ENCODE results near the gene SLC12A2. TPM values are rescaled to one million over a fixed set of nuclear protein-coding genes. Genes with fewer than 3 reads are reported as not detected.

Gene SLC12A2
- total and polyA plus RNA-seq, 12 donors: 5.6 to 82.6 (median 52.9) TPM

DNA sequence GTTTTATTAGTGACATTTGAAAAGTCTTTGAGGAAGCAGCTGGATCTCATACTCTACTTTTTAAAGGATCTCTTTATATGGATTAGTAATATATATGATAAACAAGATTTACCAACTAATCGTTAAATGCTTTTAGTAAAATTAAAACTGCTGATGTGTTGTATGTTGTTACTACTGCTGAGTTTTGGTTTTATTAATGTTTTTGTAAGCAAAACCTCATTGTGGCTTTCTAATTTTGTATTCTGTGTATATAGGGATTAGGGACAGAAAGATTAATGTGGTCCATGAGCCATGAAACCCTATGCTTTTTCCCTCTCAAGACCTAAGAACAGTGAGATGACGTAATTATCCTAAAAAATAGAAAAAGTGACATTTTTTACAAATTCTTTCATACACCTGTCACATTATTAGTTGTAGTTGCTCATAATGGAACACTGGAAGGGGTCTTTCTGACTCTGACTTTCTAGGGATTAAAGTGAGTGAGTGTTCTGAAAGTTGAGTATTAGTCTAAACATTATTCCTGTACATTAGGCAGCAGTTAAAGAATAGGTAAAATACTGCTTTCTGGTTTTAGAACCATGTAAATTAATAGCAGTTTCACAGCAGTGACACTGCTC lies 85.9 kb downstream of the SLC12A2 start:
- H3K27ac ChIP-seq: no peak overlapping the region
- TF ChIP-seq CTCF (IDR thresholded peaks at IDR 0.05): no peak
- no peak for TF ChIP-seq POLR2A (IDR thresholded peaks at IDR 0.05)
- H3K27me3 ChIP-seq: no peaks in the 10 kb centered on the region
- H3K9me3 ChIP-seq (replicated peaks in 1 of 3): no peaks in the 10 kb centered on the region
- intact Hi-C loops (cut with DNase I): no loop called here
- H3K4me3 ChIP-seq: no peak overlapping the region
- WGBS, 4 donors: 95 to 99% (median 98%) methylated on average over 2 of the region's 2 CpGs
- no peak for DNase-seq
- no peaks in the 10 kb centered on the region for H3K36me3 ChIP-seq (replicated peaks in 1 of 2)
- no peaks in the 10 kb centered on the region for H3K4me1 ChIP-seq (replicated peaks in 1 of 2)

- Histone ChIP-seq H3K27ac (no peak overlapping the region), H3K4me1 (replicated peaks in 1 of 2) (no peaks in the 10 kb centered on the region), H3K4me3 (no peak overlapping the region), H3K36me3 (replicated peaks in 1 of 2) (no peaks in the 10 kb centered on the region), H3K9me3 (replicated peaks in 1 of 3) (no peaks in the 10 kb centered on the region), H3K27me3 (no peaks in the 10 kb centered on the region)
- intact Hi-C loops (cut with DNase I): no loop called here
- WGBS, 4 donors: 87 to 93% (median 90%) methylated on average over 1 of the region's 1 CpG
- TF ChIP-seq POLR2A (IDR thresholded peaks at IDR 0.05) (no peak), CTCF (IDR thresholded peaks at IDR 0.05) (no peak)
- no peak for DNase-seq
Observed at GRCh38 chr5:128172102-128172501, 88.5 kb downstream of the SLC12A2 start.

- intact Hi-C loops (cut with DNase I): no loop called here
- DNase-seq: no peak
- WGBS, 4 donors: 77 to 88% (median 85%) methylated on average over 2 of the region's 2 CpGs
- no peaks in the 10 kb centered on the region for H3K4me1 ChIP-seq (replicated peaks in 1 of 2)
- H3K27me3 ChIP-seq: no peaks in the 10 kb centered on the region
- no peaks in the 10 kb centered on the region for H3K36me3 ChIP-seq (replicated peaks in 1 of 2)
- H3K27ac ChIP-seq: no peak overlapping the region
- TF ChIP-seq POLR2A (IDR thresholded peaks at IDR 0.05) (no peak), CTCF (IDR thresholded peaks at IDR 0.05) (no peak)
- H3K4me3 ChIP-seq: no peak overlapping the region
- H3K9me3 ChIP-seq (replicated peaks in 1 of 3): no peaks in the 10 kb centered on the region
Observed at GRCh38 chr5:128174951-128175350, 91.4 kb downstream of the SLC12A2 start.

DNA sequence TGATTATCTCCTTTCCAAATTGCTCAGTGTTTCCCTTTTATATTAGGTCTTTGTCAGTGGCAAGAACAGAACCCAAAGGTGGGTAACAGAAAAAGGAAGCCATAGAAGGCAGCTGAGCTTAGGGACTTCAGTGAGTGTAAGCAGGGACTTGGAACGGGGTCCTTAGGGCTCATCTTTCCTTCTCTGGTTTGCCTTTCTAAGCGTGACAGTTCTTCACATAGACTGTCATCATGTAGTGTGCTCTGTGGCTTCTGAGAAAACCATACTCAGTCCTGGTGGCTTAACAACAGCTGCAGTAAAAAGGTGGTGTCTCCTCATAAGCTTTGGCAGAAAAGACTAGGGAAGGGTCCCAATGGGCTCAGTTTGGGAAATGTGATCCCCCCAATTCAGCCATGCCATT lies 108.8 kb downstream of the SLC12A2 start:
- 93 to 100% (median 95%) methylated on average over 2 of the region's 2 CpGs for WGBS, 4 donors
- Histone ChIP-seq H3K4me1 (replicated peaks in 1 of 2) (no peaks in the 10 kb centered on the region), H3K27ac (no peak overlapping the region), H3K9me3 (replicated peaks in 1 of 3) (no peaks in the 10 kb centered on the region), H3K4me3 (no peak overlapping the region), H3K36me3 (replicated peaks in 1 of 2) (no peaks in the 10 kb centered on the region), H3K27me3 (no peaks in the 10 kb centered on the region)
- intact Hi-C loops (cut with DNase I): loop anchor here (5.0 to 10.0 kb wide), 2 partner anchors 450 to 628 kb away; no protein-coding TSS in a partner anchor
- TF ChIP-seq POLR2A (IDR thresholded peaks at IDR 0.05): no peak
- no peak for TF ChIP-seq CTCF (IDR thresholded peaks at IDR 0.05)
- no peak for DNase-seq
